ENCODE data around the gene AHSP.
"Not testable (repeated sequence)": the region's sequence is repeated elsewhere in the genome, so short reads cannot be mapped to it uniquely, and the experiment has no call there.

Gene AHSP, protein sequence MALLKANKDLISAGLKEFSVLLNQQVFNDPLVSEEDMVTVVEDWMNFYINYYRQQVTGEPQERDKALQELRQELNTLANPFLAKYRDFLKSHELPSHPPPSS

DNA sequence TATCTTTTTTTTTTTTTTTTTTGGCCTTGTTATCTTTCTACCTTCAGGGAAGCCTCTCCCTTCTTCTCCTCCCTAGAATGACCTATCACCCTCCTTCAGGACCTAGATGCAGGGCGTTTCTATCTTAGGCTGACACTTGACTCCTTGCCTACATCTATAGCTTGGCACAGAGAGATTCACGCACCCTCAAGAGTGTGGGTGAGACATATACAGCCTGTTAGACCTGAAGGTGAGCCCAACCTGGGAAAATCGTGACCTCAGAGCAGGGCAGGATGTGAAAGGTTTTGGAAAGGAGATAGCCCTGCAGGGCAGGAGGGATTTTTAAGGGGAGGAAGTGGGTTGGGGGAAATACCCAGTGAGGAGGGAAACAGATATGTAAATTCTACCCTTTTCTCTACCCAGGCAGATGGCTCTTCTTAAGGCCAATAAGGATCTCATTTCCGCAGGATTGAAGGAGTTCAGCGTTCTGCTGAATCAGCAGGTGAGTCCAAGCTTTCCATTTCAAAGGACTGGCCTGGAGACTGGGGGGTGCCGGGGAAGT, at the start of gene AHSP:
Gene AHSP (plus strand): TSS at position 167 of the 541 bp plus-strand sequence. CDS start 240 bp downstream, at position 407.
- no peaks in the 10 kb centered on the region for H3K9me3 ChIP-seq
- TF ChIP-seq, protein P1, sequence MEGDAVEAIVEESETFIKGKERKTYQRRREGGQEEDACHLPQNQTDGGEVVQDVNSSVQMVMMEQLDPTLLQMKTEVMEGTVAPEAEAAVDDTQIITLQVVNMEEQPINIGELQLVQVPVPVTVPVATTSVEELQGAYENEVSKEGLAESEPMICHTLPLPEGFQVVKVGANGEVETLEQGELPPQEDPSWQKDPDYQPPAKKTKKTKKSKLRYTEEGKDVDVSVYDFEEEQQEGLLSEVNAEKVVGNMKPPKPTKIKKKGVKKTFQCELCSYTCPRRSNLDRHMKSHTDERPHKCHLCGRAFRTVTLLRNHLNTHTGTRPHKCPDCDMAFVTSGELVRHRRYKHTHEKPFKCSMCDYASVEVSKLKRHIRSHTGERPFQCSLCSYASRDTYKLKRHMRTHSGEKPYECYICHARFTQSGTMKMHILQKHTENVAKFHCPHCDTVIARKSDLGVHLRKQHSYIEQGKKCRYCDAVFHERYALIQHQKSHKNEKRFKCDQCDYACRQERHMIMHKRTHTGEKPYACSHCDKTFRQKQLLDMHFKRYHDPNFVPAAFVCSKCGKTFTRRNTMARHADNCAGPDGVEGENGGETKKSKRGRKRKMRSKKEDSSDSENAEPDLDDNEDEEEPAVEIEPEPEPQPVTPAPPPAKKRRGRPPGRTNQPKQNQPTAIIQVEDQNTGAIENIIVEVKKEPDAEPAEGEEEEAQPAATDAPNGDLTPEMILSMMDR (IDR thresholded peaks at IDR 0.05) = no peak
- no peak within 1 kb of the TSS for H3K27ac ChIP-seq
- H3K36me3 ChIP-seq = no peaks in the 10 kb centered on the region
- no peak within 1 kb of the TSS for H3K4me3 ChIP-seq (ENCODE audit: low read depth in 1 of 2, low read length in 1 of 2)
- H3K27me3 ChIP-seq = peaks cover 54% of the 10 kb centered on the region
- H3K4me1 ChIP-seq (ENCODE audit: control insufficient read depth in 1 of 2, insufficient read depth in 1 of 2, low read depth in 1 of 2, low read length in 1 of 2) = no peaks in the 10 kb centered on the region

DNA sequence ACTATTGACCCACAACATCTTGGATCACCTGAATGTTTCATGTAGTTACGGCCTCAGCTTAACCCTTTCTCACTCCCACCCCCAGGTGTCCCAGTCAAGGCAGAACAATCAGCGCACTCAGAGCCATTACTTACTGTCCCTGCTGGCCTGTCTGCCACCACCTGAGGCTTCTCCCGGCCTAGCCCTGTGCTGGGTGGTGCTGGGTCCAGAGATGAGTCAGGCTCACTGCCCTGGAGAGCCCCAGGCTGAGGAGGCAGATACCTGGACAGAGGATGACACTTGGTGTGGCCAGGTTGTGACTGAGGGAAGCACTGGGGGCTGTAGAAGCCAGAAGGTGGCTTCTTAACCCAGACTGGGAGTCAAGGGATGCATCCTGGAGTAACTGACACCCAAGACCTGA, 48.7 kb upstream of the AHSP start:
- no peaks in the 10 kb centered on the region for H3K9me3 ChIP-seq
- no peaks in the 10 kb centered on the region for H3K36me3 ChIP-seq
- H3K4me1 ChIP-seq (ENCODE audit: control insufficient read depth in 1 of 2, insufficient read depth in 1 of 2, low read depth in 1 of 2, low read length in 1 of 2) = peaks cover 15 to 27% of the 10 kb centered on the region in 2 experiments
- no peak overlapping the region for H3K4me3 ChIP-seq (ENCODE audit: low read depth in 1 of 2, low read length in 1 of 2)
- H3K27ac ChIP-seq = no peak overlapping the region
- TF ChIP-seq, protein P1 (IDR thresholded peaks at IDR 0.05) = no peak
- peaks cover 48% of the 10 kb centered on the region for H3K27me3 ChIP-seq

DNA sequence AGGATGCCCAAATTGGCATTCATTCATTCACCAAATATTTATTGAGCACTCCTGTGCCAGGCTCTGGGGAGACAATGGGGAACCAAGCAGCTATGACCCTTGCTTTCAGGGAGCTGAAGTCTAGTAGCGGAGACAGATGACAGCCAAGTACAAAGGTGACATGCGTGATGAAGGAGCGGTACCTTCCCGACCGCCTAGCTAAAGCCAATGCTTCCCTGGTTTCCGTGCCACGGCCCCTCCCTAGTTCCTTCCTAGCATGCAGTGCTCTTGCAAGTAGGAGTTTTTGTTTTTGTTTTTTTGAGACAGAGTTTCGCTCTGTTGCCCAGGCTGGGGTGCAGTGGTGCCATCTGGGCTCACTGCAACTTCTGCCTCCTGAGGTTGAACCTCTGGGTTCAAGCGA, 47.9 kb upstream of the AHSP start:
- Histone ChIP-seq H3K4me3 (ENCODE audit: low read depth in 1 of 2, low read length in 1 of 2) (no peak overlapping the region), H3K36me3 (no peaks in the 10 kb centered on the region), H3K27ac (no peak overlapping the region), H3K9me3 (no peaks in the 10 kb centered on the region), H3K27me3 (peaks cover 40% of the 10 kb centered on the region), H3K4me1 (ENCODE audit: control insufficient read depth in 1 of 2, insufficient read depth in 1 of 2, low read depth in 1 of 2, low read length in 1 of 2) (peaks cover 15 to 27% of the 10 kb centered on the region in 2 experiments)
- TF ChIP-seq, protein P1 (IDR thresholded peaks at IDR 0.05) = no peak

DNA sequence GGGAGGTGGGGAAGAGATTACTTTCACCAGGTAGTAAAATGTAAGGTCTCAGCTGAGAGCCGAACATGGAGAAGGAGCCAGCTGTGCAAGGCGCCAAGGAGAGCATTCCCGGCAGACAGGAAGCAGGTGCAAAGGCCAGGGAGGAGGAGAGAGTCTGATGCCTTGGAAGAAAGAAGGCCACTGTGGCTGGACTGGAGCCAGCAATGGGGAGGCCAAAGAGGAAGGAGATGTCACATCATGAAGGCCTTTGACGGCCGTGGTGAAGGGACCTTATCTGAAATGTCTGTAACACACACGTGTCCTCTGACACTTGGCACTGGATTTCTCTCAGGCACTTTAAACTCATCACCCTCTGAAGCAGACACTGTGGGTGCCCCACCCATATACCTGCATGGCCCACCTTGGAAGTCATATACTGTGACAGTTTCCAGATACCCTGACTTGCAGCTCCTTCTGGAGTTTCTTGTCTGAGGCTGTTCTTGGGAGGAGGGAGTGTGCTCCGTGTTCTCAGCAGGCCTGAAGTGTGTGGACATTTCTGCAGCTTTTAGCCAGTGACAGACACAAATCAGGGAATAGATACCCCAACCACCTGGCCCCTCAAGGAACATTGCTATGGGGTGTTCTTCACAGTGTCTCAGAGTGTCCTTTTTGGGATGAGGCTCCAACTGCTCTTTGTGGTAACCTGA, 46.7 kb upstream of the AHSP start:
- peaks cover 37% of the 10 kb centered on the region for H3K27me3 ChIP-seq
- H3K36me3 ChIP-seq = no peaks in the 10 kb centered on the region
- H3K27ac ChIP-seq = no peak overlapping the region
- no peak overlapping the region for H3K4me3 ChIP-seq (ENCODE audit: low read depth in 1 of 2, low read length in 1 of 2)
- peaks cover 12 to 24% of the 10 kb centered on the region in 2 experiments for H3K4me1 ChIP-seq (ENCODE audit: control insufficient read depth in 1 of 2, insufficient read depth in 1 of 2, low read depth in 1 of 2, low read length in 1 of 2)
- H3K9me3 ChIP-seq = no peaks in the 10 kb centered on the region
- TF ChIP-seq, protein P1 (IDR thresholded peaks at IDR 0.05) = no peak

DNA sequence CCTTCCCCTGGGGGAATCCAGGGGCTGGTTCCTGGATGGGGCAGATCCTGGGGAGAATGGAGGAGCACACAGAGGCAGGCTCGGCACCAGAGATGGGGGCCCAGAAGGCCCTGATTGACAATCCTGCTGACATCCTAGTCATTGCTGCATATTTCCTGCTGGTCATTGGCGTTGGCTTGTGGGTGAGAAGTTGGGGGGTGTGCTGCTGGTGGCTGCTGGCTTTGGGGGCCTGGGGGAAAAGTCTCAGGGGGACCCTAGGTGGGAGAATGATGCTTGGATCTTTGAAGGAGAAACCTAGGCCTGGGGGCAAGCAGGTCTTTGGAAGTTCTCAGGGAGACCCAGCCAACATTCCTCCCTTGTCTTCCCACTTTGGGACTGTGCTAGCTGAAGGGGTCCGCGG, 44.6 kb upstream of the AHSP start, which contains the start of gene SLC5A2:
Gene SLC5A2 (plus strand): TSS at position 43 of the 400 bp plus-strand sequence. CDS start 14 bp downstream, at position 57.
- TF ChIP-seq, protein P1 (IDR thresholded peaks at IDR 0.05) = no peak
- no peak within 1 kb of the TSS for H3K27ac ChIP-seq
- peaks cover 33% of the 10 kb centered on the region for H3K27me3 ChIP-seq
- no peaks in the 10 kb centered on the region for H3K36me3 ChIP-seq
- peaks cover 9 to 16% of the 10 kb centered on the region in 2 experiments for H3K4me1 ChIP-seq (ENCODE audit: control insufficient read depth in 1 of 2, insufficient read depth in 1 of 2, low read depth in 1 of 2, low read length in 1 of 2)
- H3K9me3 ChIP-seq = no peaks in the 10 kb centered on the region
- no peak within 1 kb of the TSS for H3K4me3 ChIP-seq (ENCODE audit: low read depth in 1 of 2, low read length in 1 of 2)

DNA sequence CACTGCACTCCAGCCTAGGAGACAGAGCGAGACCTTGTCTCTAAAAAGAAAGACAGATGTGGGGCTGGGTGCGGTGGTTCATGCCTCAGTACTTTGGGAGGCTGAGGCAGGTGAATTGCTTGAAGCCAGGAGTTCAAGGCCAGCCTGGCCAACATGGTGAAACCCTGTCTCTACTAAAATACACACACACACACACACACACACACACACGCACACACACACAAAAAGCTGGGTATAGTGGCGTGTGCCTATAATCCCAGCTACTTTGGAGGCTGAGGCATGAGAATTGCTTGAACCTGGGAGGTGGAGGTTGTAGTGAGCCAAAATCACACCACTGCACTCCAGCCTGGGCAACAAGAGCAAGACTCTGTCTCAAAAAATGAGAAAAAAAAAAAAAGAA, 43.7 kb upstream of the AHSP start:
- not testable (repeated sequence) for H3K4me3 ChIP-seq (ENCODE audit: low read depth in 1 of 2, low read length in 1 of 2); H3K9me3 ChIP-seq; H3K27ac ChIP-seq; H3K36me3 ChIP-seq
- H3K27me3 ChIP-seq = peaks cover 35% of the 10 kb centered on the region
- H3K4me1 ChIP-seq (ENCODE audit: control insufficient read depth in 1 of 2, insufficient read depth in 1 of 2, low read depth in 1 of 2, low read length in 1 of 2) = peaks cover 13 to 21% of the 10 kb centered on the region in 2 experiments

Data from neutrophil (primary cell).